HG02938 (cell line): ENCODE measurements around the gene OR6M1.

ENCODE experiments used
- ATAC-seq: cut with Tn5 transposase; IDR thresholded peaks from one replicate; pipeline ENCODE4 v1.9.1; 2021; ENCODE audit warnings: mild to moderate bottlenecking, moderate library complexity; ENCODE audit not compliant: unreplicated experiment

Gene OR6M1, protein sequence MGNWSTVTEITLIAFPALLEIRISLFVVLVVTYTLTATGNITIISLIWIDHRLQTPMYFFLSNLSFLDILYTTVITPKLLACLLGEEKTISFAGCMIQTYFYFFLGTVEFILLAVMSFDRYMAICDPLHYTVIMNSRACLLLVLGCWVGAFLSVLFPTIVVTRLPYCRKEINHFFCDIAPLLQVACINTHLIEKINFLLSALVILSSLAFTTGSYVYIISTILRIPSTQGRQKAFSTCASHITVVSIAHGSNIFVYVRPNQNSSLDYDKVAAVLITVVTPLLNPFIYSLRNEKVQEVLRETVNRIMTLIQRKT

DNA sequence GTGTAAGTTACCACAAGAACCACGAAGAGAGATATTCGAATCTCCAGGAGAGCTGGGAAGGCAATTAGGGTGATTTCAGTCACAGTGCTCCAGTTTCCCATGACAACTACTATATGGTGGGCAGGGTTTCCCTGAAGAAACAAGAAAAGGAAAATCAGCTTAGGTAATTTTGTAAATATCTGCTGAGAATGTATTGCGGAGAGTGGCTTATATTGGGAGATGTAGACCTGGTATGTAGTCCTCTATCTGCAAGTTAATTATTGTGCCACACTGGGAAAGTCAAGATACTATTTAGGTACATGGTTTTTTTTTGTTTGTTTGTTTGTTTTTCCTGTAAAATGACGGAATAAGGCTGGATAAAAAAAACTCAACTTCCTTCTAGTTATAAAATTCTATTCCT, at the start of gene OR6M1:
Gene OR6M1 (minus strand): TSS at position 101 of the 400 bp plus-strand sequence. CDS start 0 bp downstream, at position 101.
- ATAC-seq, result no peak

DNA sequence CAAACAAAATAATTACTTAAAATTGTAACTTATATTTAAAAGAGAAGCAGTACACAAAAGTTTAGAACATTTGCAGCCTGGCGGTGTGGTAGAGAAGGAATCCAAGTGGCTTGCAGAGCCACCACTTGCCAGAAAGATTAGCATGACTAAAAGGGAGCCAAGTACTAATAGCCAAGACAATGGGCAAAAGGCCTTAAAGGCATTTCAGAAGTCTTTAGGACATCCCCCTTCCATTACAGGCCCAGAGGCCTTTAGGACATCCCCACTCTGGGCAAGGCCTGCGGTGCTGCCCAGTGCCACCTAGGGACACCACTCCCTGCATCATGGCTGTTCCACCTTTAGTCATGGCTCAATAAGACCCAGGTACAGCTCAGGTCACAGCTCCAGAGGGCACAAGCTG, 46.9 kb upstream of the OR6M1 start:
- no peak for ATAC-seq

DNA sequence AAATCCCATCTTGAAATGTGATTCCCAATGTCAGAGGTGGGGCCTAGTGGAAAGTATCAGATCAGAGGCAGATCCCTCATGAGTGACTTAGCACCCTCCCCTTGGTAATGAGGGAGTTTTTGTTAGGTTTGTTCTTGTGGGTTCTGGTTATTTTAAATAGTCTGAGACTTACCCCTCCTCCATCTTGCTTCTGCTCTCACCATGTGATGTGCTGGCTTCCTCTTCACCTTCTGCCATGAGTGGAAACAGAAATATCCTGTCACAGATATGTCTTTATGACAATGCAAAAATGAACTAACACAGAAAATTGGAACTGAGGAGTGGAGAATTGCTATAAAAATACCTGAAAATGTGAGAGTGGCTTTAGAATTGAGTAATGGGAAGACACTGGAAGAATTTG, 46.2 kb upstream of the OR6M1 start:
- no peak for ATAC-seq

DNA sequence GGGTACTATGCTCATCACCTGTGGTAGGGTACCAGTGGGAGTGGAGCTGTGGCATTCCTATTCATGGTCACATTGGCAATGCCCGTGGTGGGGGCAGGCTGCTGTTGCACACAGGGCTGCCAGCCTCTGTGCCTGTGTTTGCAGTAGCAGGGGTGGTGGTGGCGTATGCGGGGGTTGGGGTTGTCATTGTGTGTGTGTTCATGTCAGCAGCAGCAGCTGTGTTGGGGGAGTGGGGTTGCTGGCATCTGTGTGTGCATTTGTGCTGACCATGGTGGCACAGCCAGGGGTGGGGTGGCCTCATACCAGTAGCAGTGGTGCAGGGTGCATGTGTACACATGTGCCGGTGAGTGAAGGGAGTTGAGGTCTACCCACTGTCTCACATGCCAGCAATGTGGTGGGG, 45.0 kb upstream of the OR6M1 start:
- no peak for ATAC-seq

DNA sequence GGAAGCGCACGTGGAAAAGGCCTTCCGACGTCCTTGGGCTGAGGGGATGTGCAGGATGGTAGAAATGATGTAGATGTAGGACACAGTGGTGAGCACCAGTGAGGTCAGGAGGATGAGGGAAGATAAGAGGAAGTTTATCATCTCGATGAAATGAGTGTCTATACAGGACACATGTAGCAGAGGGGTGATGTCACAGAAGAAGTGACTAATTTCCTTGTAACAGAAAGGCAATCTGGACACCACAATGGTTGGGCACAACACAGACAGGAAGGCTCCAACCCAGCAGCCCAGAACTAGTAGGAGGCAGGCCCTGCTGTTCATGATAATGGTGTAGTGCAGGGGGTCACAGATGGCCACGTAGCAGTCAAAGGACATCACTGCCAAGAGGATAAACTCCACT, 35.0 kb upstream of the OR6M1 start:
- no peak for ATAC-seq

DNA sequence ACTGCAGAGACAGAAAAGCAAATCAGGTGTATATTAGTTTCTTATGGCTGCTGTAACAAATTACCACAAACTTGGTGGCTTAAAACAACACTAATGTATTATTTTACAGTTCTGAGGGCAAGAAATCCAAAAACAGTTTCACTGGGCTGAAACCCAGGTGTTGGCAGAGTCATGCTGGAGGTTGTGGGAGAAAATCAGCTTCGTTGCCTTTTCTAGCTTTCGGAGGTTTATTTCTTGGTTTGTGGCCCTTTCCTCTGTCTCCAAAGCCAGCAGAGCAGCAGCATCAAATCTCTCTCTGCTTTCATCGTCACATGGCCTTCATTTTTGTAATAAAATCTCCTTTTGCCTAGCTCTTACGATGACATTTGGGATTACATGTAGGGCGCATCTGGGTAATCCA, 33.0 kb upstream of the OR6M1 start:
- no peak for ATAC-seq

DNA sequence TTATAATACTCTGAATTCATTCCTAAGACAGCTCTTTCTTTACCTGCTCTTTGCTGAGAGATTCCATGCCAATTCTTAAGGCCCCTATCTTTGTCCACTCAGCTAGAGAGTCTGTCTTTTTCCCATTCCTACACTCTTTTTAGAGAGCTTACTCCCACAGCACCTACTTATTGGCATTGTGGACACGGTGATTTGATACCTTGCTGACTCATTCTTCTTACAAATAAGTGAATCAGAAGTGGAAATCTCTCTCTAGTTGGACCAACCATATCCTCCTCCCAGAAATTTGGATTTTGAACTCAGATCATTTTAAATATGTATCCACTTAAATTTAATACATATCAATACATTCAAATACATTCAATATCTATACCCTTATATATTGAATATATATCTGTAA, 32.5 kb upstream of the OR6M1 start:
- no peak for ATAC-seq

DNA sequence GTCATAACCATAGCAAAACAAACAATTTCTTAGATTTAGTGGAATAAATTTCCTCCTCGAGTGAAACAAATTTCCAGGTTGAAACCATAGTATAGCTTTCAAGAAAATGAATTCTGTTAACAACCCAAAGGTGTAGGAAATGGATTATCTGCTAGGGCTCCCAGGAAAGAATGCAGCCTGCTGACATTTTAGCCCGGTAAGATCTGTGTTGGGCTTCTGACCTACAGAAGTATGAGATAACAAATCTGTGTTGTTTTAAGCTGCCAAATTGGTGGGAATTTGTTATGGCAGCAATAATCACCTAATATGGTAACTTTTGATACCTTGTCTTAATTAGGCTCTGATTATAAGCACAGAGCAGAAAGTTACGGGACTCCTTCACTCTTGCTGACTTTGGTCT, 32.0 kb upstream of the OR6M1 start:
- no peak for ATAC-seq

DNA sequence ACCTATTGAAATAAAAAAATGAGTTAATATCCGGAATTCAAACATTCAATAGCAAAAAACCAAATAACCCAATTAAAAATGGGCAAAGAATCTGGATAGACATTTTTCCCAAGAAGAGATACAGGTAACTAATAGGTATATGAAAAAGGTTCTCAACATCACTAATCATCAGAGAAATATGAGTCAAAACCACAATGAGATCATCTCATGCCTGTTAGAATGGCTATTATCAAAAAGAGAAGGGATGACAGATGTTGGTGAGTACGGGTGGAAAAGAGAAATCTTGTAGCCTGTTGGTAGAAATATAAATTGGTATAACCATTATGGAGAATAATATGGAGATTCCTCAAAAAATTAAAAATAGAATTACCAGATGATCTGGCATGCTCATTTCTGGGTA, 26.9 kb upstream of the OR6M1 start:
- no peak for ATAC-seq

DNA sequence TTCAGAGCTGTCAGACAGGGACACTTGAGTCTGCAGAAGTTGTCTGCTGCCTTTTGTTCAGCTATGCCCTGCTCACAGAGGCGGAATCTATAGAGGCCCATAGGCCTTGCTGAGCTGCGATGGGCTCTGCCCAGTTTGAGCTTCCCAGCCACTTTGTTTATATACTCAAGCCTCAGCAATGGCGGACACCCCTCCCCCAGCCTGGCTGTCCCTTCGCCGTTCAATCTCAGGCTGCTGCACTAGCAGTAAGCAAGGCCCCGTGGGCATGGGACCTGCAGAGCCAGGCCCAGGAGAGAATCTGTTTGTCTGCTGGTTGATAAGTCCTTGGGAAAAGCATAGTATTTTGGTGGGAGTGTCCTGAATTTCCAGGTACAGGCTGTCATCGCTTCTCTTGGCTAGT, 23.6 kb upstream of the OR6M1 start:
- ATAC-seq, result no peak

DNA sequence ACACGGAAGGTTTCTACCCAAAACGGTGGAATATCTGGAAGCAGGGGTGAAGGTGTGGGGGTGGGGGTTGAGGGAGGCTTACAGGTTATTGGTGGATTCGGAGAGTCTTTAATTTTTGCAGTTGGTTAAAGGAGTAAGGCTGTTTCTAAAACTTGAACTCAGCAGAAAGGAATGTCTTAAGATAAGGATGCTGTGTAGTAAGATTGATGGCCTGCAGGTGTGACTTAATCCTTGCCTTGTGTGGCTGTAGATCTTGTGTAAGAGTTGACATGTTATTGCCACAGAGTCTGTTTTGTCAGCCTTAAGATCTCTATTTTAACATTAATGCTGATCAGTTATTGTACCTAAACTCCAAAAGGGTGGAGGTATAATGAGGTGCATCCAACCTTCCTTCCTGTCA, 16.4 kb upstream of the OR6M1 start:
- no peak for ATAC-seq

DNA sequence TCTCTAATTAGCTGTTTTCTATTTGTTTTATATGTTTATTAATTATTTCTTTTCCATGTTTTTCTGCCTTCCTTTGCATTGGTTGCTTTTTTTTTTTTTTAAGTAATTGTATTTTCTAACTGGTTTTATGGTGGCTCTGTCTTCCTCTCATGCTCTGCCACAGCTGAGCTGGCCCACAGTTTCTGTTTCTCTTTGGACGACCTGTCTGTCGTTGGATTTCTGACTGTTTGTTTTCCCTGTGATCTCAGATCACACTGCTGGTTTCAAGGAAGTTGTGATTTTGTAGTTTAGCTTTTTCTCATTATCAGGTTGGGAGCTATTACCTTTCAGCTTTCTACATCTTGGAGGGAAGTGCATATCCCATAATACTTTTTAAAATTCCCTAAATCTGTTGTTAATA, 15.9 kb upstream of the OR6M1 start:
- no peak for ATAC-seq

DNA sequence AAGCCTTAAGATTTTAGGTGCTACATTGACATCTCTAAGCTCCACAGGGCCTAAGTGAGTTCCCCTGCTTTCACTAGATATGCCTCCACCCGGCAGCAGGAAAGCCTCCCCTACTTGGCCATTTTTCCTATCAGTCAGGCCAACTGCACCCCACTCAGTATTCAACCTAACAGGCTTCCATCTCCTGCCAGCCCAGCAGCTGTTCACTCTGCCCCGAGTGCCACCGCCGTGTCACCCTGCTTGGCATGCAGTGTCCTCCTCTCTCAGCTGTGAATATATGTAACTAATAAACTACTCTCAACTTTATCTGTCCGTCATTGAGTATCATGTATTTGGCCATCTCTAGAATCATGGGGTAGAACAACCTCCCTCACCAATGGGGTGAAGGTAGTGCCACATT, 9.0 kb upstream of the OR6M1 start:
- ATAC-seq, result no peak

DNA sequence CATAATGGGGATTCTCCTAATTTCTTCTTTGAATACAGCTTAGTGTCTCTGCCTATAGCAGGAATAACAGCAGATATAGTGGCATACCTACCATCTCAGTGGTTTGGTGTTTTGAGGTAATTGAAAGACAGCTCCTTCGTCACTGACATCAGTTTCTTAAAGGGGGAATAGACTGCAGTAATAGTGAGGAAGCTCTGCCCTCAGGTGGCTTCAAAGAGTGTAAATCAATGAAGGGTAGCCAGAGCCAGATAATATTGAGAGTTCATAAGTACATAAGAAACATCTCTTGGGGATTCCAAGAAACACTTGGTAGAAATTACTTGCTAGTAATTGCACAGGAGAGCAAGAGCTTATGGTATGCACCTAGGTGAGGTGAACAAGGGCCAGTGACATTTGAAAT, 4.4 kb downstream of the OR6M1 start:
- no peak for ATAC-seq

DNA sequence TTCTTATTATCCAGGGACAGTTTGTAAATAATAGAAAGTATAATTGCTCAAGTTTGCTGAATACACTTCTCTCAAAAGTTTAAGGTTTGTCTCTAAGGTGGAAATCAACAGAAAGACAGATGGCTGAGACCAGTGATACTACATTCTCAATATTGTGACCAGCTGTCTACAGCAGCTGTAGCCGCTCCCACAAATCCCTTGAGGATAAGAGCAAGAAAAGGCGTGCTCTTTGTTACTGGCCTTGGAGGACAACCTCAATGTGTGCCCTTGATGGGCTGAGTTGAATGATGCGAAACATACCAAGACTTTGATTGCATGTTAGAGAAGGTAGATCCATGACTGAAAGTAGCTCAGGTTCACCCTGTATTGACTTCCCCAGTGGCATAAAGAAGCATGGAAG, 6.1 kb downstream of the OR6M1 start:
- ATAC-seq, result no peak

DNA sequence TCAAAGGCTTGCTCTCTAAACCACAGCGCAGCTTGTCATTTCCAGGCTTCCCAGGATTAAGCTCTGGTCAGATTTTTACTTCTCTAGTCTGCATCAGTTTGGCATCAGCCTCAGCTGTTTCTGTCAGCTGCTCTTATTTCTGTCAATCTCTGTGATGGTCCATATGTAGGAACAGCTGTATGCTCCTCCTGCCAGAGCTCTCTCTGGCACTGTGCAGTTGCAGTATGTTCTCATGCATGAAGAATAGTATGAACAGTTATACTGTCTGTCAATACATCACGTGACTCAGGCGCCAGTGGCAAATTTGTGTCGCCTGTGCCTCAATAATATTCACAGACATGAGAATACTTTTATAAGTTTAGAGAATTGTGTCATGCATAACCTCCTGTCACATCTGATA, 6.7 kb downstream of the OR6M1 start:
- ATAC-seq, result no peak

DNA sequence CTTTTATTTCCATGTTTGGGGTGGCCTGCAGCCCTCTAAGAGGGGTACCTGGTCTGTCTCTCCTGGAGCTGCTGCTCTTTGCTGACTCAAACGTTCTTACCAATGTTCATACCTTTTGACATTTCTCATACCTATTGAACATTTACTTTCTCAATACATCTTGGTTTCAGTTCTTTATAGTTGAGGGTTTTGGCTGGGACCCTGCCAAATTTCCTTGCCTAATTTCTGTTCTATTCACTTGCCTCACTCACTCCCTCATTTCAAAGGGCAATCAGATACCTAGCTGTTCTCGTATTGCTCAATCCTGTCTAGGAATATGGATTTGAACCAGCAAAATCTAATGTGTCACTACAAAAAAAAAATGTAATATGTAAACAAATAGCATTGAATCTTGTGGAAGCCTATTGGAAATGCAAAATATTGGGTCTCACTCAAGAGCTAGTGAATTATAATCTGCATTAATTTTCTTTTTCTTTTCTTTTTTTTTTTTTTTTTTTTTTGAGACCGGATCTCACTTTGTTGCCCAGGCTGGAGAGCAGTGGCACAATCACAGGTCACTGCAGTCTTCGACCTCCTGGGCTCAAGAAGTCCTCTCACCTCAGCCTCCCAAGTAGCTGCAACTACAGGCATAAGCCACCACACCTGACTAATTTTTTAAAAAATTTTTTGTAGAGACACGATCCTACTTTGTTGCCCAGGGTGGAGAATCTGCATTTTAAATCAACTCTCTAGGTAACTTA, 7.5 kb downstream of the OR6M1 start:
- ATAC-seq, result peak; percentile 63

DNA sequence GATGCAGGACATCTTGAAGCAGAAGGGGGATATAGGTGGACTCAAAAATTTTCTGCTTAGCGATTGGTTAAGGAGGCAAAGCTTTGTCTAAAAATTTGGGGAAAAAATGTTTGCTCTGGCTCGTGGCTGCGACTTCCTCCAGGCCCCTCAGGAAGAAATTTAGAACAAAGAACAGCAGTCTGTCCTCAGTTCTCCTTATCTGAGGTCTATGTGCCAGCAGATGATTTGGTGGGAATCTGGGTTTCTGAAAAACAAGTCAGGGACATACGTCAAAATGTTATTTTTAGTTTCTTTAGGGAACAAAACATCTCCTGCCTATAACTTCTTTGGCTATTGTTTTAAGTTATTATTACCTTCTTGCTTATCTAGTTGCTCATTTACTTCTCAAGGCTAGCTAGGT, 8.1 kb downstream of the OR6M1 start:
- no peak for ATAC-seq

DNA sequence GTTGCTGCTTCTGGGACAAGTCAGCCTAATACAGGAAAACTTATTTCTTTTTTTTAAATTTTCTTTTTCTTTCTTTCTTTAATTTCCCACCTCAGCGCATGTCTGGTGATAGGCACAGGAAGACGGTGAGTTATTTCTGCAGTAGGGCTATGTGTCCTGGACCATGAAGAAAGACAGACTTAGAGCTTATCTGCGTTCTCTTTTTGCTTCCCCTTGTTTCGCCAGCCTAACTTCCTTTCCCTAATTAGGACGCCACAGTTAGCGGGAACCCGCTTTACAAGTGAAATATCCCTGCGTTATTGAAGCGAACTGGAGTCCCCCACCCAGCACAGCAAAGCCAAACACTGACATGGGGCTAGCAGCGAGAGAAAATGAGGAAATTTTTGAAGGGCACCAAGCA, 8.6 kb downstream of the OR6M1 start:
- ATAC-seq, result no peak

DNA sequence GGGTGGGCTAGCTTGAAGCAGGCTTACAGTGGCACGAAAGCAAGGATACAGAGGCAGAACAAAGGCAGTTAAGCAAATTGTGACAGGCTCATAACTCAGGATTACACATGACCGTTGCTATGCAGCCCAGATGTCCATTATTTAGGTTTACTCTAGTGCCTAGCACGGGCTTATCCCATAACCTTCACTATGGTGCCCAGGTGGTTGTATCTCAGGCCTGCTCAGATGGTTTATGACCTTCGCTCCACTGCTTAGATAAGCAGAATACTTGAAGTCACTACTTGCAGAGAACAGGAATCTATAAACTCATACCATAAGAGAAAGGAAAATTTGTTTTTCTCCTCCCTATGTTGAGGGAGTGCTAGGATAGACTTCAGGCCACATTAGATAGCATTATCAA, 9.0 kb downstream of the OR6M1 start:
- no peak for ATAC-seq

DNA sequence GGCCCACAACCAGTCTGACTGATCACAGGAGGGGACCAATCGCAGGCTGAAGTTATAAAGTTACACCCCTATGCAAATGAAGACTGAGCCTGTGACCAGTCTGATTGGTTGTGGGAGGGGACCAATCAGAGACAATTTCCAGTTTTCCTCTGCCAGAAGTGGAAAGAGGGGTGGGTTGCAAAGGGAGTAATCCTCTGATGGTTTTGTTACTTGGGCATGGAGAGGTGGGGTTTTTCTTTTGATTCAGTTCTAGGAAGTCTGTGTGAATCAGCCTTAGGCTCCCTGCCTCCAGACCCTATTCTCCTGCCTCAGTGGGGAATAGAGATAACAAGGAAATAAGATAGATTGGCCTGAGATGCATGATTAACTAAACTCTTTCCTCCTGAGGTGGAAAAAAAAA, 9.9 kb downstream of the OR6M1 start:
- ATAC-seq, result no peak

DNA sequence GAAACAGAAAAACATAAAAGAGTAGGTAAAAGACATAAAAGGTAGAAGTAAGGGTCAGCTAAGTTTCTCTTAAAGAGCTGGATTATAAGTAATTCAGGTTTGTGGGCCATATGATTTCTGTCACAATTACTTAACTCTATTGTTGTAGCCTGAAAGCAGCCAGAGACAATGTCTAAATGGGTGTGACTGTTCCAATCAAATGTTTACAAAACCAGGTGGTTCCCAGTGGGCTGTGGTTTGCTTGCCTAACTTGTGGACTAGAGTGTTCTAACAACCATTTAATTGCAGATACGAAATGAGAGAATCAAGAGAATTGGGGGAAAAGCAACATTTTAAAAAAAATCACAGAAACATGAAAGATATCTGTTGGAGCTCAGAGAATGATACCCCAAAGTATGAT, 22.6 kb downstream of the OR6M1 start:
- no peak for ATAC-seq

DNA sequence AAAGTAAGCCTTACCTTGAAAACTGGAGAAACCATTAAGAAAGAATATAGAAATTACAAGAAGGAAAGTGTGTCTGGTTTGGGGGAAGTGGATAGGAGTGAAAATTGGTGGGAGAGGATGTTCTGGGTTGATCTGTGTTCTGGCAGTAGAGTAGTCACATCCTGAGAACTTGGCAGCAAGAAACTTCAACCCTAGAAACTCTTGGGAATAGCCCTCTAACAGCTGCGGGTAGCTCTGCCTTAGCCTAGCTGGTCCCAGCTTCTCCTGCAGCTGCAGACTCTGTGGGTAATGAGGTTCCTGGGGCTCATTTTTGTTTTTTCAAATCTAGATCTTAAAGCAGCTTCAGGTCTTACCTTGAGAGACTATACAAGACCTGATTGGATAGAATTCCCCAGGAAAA, 27.6 kb downstream of the OR6M1 start:
- ATAC-seq, result no peak
